ENCODE measurements around the gene LGR5.

The LGR5 gene

DNA sequence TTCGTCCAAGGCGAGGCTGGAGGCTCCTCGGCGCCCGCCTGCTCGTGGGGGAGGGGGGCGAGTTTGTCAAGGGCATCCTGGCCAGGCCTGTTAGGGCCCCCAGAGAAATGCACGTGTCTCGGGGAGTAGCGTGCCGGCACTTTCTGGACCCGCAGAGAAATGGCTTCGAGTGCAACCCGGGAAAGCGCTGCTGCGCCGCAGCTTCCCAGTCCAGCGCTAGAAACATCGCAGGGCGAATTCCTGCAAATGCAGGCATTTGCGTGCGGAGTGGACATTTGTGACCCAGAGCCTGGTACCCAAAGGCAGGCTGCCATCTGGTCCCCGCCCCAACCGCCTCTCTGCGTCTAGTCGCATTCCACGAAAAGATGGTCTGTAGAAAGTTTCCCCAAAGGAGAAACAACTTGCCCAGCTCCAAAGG is 756 bp downstream of the LGR5 start:
- no peak for DNase-seq

DNA sequence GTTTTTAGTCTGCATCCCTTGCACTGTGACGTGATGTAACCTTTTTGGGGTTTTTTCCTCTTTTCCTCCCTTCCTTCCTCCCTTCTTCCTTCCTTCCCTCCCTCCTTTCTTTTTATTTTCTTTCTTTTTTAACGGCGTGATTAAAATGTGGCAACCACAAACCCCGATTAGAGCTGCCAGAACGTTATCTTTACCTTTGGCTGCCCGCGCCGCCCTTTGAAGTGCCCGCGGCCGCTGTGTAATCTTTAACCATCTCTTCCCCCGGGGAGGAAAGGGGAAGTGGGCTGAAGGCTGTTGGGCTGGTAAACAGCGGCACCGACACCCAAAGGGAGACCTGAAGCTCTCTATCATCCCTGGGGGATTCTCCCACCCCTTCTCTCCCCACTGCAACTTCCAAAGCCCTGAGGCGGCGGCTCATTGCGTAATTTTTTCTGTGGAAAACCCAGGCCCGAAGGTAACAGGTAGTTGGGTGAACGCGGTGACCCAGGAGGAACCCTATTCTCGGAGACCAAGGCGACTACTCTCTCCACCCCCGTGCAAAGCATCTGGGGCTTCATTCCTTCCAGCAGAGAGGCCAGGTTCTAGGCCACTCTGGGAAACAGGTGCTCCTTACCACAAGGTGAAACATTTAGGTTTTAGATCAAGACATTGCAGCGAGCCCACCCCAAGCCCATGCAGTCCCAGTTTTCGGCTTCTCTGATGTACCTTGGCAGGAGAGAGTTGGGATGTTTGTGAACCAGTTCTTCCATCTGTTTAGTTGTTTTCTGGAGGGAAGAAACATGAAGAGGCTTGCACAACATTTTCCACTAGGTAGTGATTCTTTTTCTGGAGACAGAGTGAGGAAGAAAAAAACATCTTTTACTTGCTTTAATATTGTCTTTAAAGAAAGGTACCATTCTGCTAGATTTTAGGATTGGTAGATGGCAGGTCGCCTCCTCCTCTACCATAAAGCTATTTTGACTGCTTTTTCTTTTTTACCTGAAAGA is 1.5 kb downstream of the LGR5 start:
- DNase-seq: no peak

DNA sequence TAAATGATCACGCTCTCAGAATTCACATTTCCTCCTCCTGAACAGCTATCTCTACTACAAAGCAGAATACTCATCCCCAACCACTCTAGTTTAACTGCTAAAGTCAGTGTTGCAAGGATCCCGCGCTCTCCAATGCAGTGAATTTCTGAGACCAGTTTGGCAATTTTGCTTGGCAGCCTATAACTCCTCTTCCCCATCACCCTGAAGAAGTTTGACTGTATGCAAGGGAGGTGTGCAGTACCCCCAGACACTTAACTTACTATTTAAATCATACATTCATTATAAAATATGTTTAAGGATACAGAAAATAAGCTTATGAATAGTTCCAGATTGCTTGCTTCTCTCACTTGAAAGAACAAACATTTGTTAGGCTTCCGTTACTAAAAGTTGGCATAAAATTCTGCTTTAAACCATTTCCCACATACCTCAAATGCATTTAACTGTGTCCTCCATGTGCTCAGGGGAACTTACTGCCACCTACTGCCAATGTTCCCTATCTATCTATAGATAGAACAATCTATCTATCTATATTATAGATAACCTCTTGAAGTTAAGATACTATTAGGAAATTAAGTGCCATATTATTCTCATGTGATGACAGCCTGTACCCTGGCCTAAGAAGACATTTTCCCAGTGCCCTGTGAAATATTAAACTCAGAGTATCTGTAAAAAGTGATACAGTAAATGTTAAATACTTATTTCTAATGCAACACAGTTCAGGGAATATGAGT is 2.4 kb downstream of the LGR5 start:
- DNase-seq: no peak

DNA sequence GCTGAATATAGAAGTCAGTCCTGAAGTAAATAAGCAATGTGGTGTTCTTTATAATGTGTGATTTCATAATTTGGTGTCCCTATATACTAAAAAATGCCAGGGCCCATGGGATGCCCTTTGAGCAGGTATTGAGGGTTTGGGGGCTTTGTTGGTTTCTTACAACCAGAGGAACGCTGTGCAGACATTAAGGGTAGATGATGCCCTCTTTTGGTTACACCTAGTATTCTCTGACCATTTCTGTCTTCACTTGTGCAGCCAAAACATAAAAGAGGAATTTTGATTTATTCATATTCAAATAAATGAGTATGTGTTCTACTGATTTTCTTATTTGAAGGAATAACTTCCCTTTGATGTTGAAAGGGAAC is 3.0 kb downstream of the LGR5 start:
- DNase-seq: no peak

DNA sequence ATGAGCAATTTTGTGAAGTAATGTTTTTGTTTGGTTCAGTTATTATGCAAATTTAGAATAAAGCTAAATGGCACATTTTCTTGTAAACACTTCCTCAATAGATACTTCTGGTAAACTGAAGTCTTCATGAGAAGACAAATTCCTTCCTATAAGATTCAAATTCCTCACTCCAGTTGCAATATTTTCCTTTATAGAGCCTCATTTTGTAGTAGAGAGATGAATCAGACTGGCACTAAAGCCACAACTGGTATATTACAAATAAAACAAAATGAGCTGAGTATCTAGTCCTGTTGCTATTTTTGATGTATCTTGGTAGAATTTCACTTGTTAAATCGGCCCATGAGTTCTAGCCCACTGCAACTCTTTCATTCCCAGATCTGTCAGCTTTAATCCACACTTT is 5.5 kb downstream of the LGR5 start:
- no peak for DNase-seq

DNA sequence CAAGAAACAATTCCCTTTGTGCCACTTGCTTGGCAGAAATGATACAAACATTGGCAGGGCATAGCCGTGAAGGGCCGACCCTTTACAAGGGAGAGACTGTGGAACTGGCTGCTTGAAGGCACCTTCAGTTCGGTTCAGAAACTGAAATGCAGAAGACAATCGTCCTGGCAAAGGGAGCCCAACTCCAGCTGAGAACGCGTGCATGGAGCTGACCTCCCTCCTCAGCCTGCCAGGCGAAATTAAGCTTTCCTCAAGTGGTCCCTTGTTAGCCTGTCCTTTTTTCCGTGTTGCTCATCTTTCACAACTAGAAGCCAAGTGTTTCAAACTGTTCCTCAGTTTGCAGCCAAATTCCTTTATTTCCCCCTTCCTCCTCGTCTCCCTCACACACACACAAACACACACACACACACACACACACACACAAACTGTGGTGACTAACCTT is 8.1 kb downstream of the LGR5 start:
- no peak for DNase-seq

DNA sequence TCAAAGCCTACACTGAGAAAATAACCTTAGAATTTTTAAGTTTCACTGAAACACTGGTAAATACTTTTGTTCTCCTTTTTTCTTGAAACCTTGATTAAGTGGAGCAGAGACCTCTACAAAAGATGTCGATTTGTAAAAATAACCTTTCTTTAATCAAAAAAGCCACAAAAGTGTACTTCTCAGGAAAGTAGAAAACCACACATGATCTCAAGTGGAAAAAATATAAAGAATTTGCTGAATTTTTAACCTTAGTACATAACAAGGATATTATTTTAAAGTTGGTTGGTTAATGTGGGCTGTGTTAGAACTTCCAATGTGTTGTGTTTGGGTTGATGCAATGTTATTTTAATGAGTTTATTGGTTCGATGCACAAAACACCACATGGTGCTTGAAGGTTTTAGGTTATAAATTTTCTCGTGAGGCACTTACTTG is 8.6 kb downstream of the LGR5 start:
- DNase-seq: no peak

DNA sequence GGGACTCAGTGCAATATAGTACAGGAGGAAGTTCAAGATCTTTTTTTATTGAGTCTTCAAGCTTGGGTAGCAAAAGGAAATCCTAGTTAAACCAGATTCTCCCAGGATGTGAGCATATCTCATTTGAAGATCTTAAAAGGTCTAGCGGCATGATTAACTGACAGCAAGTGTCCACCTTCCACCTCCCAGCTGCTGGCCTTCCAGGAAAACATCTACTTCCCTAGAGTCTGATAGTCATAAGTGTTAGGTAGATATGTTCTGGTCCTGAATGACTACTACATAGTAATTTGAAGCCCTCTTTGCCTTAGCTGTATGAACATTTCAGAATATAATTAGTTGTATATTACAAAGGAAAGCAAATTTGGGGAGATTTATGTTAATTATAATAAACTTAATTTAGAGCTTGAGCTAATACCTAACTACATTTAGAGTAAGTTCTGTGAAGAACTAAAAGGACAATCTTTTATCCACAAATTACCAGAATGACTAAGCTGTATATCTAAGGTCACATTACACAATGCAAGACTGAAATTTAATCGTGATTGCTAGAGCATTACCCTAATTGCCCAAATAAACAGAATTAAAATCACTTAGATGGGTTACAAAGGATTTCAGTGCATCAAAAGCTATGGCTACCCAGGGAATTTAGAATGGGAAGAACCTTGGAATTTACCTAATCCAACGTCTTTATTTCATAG is 9.9 kb downstream of the LGR5 start:
- no peak for DNase-seq

DNA sequence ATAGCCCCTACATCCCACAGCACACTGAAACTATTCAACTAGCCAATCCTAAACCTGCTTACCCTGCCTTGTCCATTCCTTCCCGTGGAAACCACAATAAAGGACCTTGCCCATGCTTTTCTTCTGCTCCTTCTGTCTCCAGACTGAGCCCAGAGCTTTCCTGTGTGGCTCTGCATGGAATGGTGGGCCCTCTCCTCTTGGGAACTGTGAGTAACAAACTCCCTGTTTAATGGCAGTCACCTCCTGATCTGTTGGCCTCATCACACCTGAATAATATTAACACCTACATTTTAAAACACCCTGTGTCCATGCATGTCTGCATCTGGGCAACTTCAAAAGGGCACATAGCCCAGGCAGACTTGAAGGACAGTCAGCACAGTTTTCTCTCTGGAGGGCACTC is 12.4 kb downstream of the LGR5 start:
- DNase-seq: no peak

DNA sequence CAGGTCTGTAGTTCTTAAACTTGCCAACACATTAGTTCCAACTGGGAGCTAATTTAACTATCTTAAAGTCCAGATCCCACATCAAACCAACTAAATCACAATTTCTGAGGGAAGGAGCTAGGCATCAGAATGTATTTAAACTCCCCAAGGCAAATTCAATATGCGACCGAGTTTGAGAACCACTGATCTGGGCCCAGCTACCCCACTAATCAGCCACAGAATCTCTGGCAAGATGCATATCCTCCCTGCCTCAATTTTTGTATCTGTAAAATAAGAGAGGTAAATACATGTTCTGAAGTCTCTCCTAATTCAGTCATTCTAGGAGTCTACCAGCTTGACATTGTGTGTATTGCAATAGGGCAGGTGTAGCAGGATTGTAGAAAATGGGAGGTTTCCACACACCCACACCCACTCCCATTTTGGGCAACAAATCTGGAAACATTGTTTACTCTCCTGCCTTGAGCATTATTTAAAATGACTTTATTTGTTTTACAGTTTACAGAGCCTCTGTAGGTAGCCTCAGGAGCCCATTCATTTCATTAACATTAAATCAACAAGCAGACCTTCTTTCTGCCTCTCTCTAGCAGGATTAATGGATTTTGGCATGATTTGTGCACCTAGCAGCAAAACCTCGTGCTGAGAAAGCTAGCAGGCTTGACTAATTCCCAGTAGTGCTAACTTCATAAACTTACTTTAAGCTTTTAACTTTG is 15.6 kb downstream of the LGR5 start:
- no peak for DNase-seq

DNA sequence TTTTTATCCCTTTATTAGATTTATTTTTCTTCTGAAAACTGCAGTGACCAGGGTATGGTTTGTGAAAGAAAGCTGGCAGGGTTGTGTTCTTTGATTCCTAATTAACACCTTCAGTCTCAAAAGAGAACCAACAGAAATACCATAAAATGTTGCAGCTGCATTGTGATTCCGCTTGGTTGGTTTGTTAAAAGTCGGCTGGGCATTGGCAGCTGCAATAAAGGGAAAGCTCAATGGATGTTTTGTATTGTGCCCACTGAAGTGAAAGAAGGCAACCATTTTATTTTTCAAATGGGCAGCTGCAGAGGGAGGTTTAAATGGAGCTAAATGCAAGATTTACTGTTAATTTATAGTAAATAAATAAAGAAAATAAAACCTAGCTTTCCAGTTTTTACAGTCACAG is 16.7 kb downstream of the LGR5 start:
- DNase-seq: no peak

DNA sequence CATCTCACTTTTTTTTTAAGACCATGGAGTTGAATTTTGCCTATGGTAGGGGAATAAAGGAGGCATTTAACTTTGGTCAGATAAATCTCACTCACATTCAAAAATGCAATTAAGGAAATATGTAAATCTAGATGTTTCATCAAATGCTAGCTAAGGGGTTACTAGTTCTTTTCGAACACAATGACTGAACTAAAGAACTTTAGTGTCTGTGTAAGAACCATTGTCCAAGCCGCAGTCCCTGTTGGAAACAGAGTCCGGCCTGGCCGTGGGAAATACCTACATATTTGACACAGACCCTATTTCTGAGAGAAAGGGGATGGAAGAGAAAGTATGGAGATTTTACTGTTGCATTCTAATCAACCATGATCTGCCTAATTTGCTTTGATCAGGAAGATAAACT is 17.4 kb downstream of the LGR5 start:
- DNase-seq: no peak

DNA sequence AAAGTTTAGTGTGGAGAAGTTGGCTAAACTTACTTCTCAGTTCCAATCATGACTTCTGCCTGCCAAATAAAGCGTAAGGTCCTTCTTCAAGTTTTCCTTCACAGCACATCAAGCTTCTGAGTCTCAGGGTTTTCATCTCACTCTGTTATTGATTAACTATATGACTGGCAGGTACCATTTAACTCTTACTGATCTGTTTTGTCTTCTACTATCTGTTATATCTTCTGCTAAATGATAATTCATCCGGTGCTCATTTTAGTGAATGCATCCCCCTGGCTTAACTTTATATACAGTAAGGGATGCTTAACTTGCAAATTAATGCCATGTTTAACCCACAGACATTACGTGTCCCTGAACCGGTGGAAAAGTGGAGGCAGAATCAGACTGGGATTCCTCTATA is 20.7 kb downstream of the LGR5 start:
- DNase-seq: no peak

DNA sequence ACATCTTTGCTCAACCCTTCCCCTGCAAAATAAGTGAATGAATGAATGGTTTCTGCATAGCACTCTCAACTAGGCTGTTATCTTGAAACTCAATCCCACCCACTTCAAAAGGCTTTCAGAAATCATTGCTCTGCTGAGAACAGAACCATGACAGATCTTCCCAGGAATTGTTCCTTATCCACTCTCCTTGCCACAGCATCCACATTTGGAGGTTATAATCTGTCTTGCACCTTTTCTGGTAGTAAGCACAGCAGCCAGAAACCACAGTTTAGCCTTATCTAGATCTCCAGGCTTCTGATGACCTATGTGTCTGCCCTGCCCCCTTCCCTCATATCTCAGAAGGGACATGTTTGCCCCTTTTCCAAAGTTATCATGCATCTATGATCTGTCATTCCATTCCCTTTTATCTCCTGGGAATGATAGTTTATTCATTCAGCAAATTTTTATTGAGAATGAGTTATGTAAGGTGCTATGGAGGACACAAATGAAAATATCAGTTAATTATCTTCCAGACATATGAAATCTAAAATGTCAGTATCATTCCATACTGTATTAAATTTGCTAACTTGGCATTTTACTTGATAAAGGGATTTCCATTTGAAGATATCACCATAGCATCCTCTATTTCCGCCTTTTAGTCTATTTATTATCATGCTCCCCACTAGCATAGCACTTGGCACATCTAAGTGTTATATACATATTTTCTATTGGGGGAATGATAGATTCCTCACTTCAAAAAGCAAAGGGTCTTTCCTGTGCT is 21.4 kb downstream of the LGR5 start:
- no peak for DNase-seq

DNA sequence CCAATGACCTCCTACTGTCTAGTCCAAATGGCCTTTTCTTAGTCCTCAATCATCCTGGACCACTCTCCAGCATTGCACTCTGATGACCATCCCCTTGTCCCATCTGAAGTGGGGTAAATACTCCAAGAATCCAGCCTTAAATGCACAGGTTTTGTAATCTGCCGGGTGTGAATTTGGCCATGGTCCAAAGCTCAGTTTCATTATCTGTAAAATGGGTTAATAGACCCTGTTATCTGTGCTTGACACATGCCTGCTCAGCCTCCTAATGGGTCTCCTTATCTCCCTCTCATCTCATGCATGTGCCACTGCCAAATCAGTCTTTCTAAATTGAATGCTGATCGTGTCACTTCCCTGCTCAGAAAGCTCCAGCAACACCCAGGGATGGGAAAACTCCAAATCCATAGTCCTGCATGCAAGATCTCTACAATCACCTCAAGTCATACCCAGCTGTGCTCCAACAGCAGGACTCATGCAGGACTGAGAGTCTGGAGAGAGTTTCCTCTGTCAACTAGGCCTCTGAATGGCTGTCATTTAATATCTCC is 22.3 kb downstream of the LGR5 start:
- DNase-seq: no peak

DNA sequence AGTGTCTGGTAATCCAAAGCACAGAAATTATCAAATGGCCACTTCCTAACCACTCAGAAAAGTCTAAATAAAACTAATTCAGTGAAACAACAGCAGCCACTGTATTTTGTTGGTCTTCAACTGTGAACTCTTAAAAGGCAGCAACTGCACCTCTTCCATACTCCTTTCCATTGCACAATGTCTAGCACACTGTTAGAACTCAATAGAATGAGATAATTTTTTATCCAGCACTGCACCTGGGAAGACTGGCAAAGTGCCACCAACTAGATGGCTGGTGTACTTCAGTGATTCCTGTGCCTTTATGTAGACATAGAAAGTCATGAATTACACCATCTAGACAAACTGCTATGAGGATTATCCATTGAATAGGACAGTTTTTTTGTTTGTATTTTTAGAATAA is 26.2 kb downstream of the LGR5 start:
- DNase-seq: no peak

DNA sequence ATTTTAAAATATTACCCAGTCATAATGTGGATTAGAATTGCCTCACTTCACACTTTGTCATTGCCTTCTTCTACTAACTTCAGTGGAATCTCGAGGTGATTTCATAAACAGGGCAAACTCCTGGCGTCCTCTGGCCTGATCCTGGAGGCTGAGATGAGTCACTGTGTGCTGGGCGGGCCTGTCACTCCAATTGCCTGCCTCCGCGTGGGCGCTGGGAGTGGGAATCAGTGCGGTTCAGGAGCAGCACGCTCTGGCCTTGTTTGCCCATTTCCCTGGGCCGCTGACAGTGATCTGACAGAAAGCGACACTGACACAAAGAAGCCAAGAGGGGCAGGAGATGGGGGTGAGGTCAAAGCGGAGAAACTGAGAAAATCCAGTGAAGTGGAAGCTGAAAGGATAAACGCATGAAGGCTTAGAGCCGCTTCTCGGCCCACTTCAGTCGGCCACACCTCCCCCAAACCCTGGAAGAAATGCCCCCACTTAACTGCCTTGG is 29.7 kb downstream of the LGR5 start:
- DNase-seq: no peak

DNA sequence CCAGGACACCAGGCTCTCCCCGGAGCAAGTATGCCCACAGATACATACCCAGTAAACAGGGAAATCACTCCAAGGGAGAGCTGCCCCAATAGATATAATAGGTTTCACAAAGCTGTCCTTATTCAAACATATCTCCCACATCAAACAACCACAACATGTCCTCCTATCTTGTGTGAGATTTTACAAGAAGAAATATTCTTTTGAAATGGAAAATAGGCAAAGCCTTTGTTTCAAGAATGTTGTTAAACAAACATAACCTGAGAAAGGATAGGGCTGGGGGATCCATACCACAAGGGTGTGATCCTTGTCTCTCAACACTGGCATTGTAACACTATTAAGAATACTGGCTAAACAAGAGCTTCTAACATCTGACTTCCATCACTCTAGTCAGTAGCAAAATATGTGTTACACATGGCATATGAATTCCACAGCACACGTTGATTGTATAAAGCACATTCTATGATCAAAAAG is 32.9 kb downstream of the LGR5 start:
- DNase-seq: no peak

DNA sequence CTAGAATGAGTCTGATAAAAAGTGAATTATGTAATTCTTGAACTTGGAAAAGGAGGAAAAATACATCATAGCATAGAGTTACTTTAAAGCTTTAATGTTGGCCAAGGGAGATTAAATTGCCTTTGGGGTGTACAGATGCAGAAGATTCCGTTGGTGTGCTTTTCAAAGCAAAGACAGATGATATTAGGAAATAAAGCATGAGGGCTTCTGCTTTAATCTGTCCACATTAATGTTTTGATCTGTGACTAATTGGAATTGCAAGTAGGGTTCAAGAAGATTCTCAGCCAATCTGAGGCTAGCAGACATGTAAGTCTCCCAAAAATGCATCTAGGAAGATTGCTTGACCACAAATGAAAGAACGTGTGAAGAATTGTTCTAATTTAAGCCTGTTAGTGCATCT is 35.2 kb downstream of the LGR5 start:
- no peak for DNase-seq

DNA sequence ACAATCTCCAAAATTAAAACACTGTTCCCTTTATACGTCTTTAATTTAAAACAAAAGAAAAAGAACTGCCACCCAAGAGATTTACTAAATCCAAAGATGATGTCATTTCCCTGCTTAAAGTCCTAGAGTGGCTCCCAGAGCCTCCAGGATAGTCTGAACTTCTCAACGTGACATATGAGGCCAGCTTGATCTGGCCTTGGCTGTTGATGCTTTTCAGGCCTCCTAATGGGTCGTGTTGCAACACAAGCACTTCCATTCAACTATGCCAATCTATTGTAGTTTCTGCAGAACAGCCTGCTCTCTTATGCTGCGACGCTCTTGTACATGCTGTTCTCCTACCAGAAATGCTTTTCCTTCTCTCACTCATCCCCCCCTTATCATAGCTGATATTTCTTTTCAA is 35.7 kb downstream of the LGR5 start:
- DNase-seq: no peak

DNA sequence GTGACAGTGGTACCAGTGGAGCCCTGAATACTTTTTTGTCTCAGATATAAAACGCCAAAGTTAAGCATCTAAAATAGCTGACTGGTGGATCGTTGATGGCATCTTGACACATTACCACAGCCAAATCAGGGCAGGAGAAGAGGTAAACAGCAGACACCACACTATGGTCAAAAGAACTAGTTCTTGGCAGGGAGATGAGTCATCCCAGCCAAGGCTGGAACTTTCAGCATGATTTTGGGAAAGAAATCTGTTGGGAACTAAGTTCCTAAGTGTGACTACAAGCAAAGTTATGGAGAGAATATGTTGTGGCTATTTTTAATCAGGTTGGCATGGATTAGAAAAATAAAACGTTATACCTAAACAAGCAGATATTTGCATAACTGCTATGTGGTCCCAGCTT is 36.9 kb downstream of the LGR5 start:
- no peak for DNase-seq

DNA sequence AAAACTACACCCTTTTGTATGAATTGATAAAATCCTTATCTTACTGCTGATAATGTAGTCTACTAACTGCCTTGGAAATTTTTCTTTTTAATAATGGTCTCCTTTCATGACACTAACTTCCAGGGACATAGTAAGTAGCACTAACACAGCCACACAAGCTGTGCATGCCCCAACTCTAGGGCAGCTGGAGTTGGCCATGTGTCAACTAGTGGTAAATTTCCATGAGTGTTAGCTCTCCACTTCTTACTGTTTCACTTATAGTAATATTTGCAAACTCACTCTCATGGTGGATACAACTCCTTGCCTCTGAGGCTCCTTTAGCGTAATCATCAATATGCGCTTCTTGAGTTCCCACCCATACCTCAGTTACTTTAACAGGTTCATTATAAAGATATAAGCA is 38.0 kb downstream of the LGR5 start:
- no peak for DNase-seq
